ENCODE data around the gene RBM17.
A peak's percentile ranks its signal among the peaks of the same experiment; 100 is the strongest.

RBM17 gene

DNA sequence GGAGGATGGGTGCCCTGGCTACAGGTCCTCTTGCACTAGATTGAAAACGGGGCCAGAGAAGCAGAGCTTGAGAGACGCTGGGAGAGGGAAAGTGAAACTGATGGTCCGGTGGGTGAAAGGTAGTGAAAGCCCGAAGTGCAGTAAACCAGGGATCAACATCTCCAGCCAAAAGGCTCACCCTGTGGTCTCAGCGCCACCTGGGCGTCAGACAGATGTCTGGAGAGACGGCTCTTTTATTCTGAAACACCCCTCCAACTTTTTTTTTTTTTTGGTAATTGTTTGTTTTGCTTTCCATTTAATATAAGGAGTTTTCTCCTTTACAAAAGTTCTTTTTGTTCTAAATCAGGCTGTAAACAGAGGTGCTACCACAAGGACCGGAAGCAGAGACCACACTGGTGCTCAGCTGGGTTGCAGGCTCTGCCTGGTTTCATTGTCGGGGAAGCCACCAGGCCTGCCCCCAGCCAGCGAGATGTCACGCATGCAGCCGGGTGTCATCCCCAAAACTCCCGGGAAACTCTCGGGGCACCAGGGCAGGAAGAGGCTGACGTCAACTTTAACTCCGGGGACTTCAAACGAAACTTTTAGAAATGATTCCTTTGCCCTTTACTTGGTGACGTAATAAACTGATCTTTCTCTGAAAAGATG is 37.9 kb upstream of the RBM17 start:
- H3K27ac ChIP-seq (ENCODE audit: insufficient read depth in 1 of 2, low read depth in 1 of 2, low read length in 2 of 2, poor library complexity in 1 of 2, severe bottlenecking in 2 of 2): peak overlapping the region; percentile 42 to 71
- H3K36me3 ChIP-seq (ENCODE audit: control insufficient read depth in 4 of 4, insufficient read depth in 4 of 4, low read length in 3 of 4): no peaks in the 10 kb centered on the region
- H3K4me1 ChIP-seq (ENCODE audit: control extremely low read depth in 1 of 4, control insufficient read depth in 4 of 4, insufficient read depth in 4 of 4, low read length in 3 of 4): peaks cover 24 to 61% (median 55%) of the 10 kb centered on the region in 4 experiments
- no peaks in the 10 kb centered on the region for H3K27me3 ChIP-seq (replicated peaks in 2 of 5; ENCODE audit: control insufficient read depth in 4 of 5, insufficient read depth in 5 of 5, low read length in 4 of 5)
- 0% methylated on average over 11 of the region's 18 CpGs for WGBS (ENCODE audit: insufficient coverage)
- CTCF ChIA-PET: interaction anchor here (0.6 to 8.6 kb wide), 9 partner anchors 13 to 36 kb away, joined by 3 to 77 read pairs (median 4); no protein-coding TSS in a partner anchor
- H3K4me3 ChIP-seq (ENCODE audit: control insufficient read depth in 1 of 7, extremely low read depth in 1 of 7, insufficient read depth in 4 of 7, low read depth in 2 of 7, low read length in 6 of 7): peak overlapping the region; percentile 27 to 81 (median 55)
- peak; percentile 84 to 97 (median 97) for DNase-seq
- H3K9me3 ChIP-seq (ENCODE audit: control extremely low read depth in 1 of 5, control insufficient read depth in 4 of 5, insufficient read depth in 2 of 5, low read depth in 1 of 5, low read length in 4 of 5): no peaks in the 10 kb centered on the region
- POLR2A ChIA-PET: interaction anchor here (0.6 to 1.7 kb wide), 5 partner anchors 11 to 224 kb away, joined by 3 to 5 read pairs (median 3); partner anchors contain the start of gene IL2RA

DNA sequence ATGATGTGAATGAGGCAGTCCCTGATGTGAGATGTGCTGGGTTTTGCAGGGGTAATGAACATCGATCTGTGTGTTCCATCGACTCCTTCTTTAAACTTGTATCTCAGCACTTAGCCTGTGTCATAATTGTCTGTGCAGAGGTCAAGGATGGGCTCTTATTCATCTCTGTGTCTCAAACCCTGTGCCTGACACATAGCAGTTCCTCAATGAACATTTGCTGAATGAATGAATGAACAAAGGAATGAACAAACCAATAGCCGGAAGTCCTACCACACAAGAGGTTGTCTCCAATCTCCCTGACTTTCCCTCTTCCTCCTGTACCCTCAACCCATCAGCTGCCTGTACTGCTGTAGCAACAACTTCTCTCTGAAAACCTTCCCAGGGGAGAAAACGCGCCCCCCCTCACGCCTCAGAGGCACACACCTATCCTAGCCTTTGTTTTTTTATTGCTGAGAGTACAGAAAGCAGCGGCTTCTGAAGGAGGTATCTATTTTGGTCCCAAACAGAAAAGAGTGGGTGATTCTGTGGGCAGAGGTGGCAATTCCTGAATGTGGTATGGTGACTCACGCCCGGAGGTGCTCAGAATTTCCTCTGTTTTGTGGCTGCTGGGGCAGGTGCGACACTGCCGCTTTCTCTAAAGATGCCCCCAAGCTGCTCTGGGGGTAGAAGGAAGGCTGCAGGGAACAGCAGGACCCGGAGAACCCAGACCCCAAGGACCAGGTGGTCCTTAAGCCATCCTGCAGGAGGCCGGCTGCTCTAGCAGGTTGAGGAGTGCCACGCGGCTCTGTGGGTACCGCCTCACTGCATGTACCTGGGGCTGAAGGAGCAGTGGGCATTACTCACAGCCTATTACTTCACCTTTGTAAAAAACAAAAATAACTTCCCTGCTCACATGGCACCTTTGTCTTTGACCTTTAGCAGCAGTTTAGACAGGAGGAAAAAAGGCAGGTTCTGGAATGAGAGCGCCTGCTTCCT is 36.3 kb upstream of the RBM17 start:
- H3K27me3 ChIP-seq (replicated peaks in 2 of 5; ENCODE audit: control insufficient read depth in 4 of 5, insufficient read depth in 5 of 5, low read length in 4 of 5): peaks cover 0 to 5% (median 0%) of the 10 kb centered on the region in 5 experiments
- no peaks in the 10 kb centered on the region for H3K9me3 ChIP-seq (ENCODE audit: control extremely low read depth in 1 of 5, control insufficient read depth in 4 of 5, insufficient read depth in 2 of 5, low read depth in 1 of 5, low read length in 4 of 5)
- 32% methylated on average over 9 of the region's 17 CpGs for WGBS (ENCODE audit: insufficient coverage)
- ChIA-PET CTCF (interaction anchor here (1.1 to 8.6 kb wide), 6 partner anchors 11 to 75 kb away, joined by 3 to 77 read pairs (median 25); partner anchors contain the start of gene IL15RA), POLR2A (interaction anchor here (1.7 kb wide), 1 partner anchor 16 kb away, joined by 5 read pairs; no protein-coding TSS in a partner anchor)
- no peak overlapping the region for H3K27ac ChIP-seq (ENCODE audit: insufficient read depth in 1 of 2, low read depth in 1 of 2, low read length in 2 of 2, poor library complexity in 1 of 2, severe bottlenecking in 2 of 2)
- DNase-seq: peak; percentile 61 to 92 (median 88)
- no peaks in the 10 kb centered on the region for H3K36me3 ChIP-seq (ENCODE audit: control insufficient read depth in 4 of 4, insufficient read depth in 4 of 4, low read length in 3 of 4)
- H3K4me3 ChIP-seq (ENCODE audit: control insufficient read depth in 1 of 7, extremely low read depth in 1 of 7, insufficient read depth in 4 of 7, low read depth in 2 of 7, low read length in 6 of 7): peak overlapping the region in 4 of 7 experiments; percentile 19 to 54 (median 35)
- H3K4me1 ChIP-seq (ENCODE audit: control extremely low read depth in 1 of 4, control insufficient read depth in 4 of 4, insufficient read depth in 4 of 4, low read length in 3 of 4): peaks cover 19 to 49% (median 44%) of the 10 kb centered on the region in 4 experiments

DNA sequence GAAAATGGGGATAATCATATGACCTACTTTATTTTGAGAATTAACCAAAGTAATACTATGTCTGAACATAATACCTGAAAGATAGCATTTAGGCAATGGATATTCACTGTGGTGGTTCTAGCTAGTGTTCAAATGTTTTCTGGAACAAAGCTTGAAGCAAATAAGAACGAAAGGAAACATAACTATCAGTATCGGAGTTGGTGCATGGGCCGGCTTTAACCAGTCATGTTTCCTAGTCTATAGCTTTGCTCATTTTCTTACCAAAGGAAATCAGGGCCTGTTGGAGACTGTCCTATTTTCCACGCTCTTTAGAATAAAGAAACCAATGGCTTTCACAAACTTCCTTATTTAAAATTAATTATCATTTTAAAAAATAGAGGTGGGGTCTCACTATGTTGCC is 35.5 kb upstream of the RBM17 start:
- CTCF ChIA-PET: interaction anchor here (1.1 to 8.6 kb wide), 7 partner anchors 9 to 76 kb away, joined by 3 to 77 read pairs (median 3); partner anchors contain the start of genes IL15RA and IL2RA
- Histone ChIP-seq H3K9me3 (ENCODE audit: control extremely low read depth in 1 of 5, control insufficient read depth in 4 of 5, insufficient read depth in 2 of 5, low read depth in 1 of 5, low read length in 4 of 5) (no peaks in the 10 kb centered on the region), H3K27me3 (replicated peaks in 2 of 5; ENCODE audit: control insufficient read depth in 4 of 5, insufficient read depth in 5 of 5, low read length in 4 of 5) (peaks cover 0 to 5% (median 0%) of the 10 kb centered on the region in 5 experiments), H3K4me1 (ENCODE audit: control extremely low read depth in 1 of 4, control insufficient read depth in 4 of 4, insufficient read depth in 4 of 4, low read length in 3 of 4) (peaks cover 19 to 49% (median 44%) of the 10 kb centered on the region in 4 experiments), H3K36me3 (ENCODE audit: control insufficient read depth in 4 of 4, insufficient read depth in 4 of 4, low read length in 3 of 4) (no peaks in the 10 kb centered on the region), H3K27ac (ENCODE audit: insufficient read depth in 1 of 2, low read depth in 1 of 2, low read length in 2 of 2, poor library complexity in 1 of 2, severe bottlenecking in 2 of 2) (no peak overlapping the region), H3K4me3 (ENCODE audit: control insufficient read depth in 1 of 7, extremely low read depth in 1 of 7, insufficient read depth in 4 of 7, low read depth in 2 of 7, low read length in 6 of 7) (peak overlapping the region in 2 of 7 experiments; percentile 31 to 34)
- 89% methylated on average over 3 of the region's 4 CpGs for WGBS (ENCODE audit: insufficient coverage)
- POLR2A ChIA-PET: no interaction called here
- DNase-seq: no peak

DNA sequence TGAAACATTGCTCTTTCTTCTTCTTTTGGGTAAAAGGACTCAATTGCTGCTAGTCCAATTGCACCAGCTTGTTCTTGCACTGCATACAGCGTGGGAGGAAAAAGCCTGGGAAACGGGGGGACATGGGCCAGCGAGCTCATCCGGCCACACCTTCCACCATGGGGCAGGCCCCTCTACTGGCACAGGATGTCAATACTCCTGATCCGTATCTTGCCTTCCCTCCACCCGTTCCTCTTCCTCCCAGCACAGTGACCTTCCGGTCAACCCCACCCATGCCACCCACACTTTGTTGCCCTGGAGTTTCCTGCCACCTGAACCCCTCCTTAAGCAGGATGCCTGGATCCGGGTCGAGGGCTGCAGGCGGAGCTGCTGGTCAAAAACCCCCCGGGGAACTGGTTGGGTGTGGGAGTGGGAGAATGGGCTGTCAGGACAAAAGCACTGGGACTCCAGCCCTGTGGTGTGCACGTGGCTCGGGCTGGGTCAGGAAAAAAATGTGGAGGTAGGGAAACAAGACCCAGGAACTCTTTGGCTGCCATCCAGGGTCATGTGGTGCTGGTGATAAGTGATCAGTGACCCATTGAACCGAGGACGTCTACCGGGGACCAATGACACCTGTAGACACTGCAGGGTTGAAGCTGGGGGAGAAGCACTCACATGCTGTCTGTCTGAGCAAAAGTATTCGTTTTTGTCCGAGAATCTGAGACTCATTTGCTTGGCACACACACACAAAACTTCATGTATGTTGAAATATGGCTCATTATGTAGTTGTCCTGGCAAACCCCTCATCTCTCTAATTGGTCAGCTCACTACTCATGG is 34.8 kb upstream of the RBM17 start:
- Histone ChIP-seq H3K27ac (ENCODE audit: insufficient read depth in 1 of 2, low read depth in 1 of 2, low read length in 2 of 2, poor library complexity in 1 of 2, severe bottlenecking in 2 of 2) (no peak overlapping the region), H3K4me3 (ENCODE audit: control insufficient read depth in 1 of 7, extremely low read depth in 1 of 7, insufficient read depth in 4 of 7, low read depth in 2 of 7, low read length in 6 of 7) (peak overlapping the region in 3 of 7 experiments; percentile 16 to 34 (median 31)), H3K36me3 (ENCODE audit: control insufficient read depth in 4 of 4, insufficient read depth in 4 of 4, low read length in 3 of 4) (no peaks in the 10 kb centered on the region), H3K9me3 (ENCODE audit: control extremely low read depth in 1 of 5, control insufficient read depth in 4 of 5, insufficient read depth in 2 of 5, low read depth in 1 of 5, low read length in 4 of 5) (no peaks in the 10 kb centered on the region), H3K27me3 (replicated peaks in 2 of 5; ENCODE audit: control insufficient read depth in 4 of 5, insufficient read depth in 5 of 5, low read length in 4 of 5) (peaks cover 0 to 5% (median 0%) of the 10 kb centered on the region in 5 experiments), H3K4me1 (ENCODE audit: control extremely low read depth in 1 of 4, control insufficient read depth in 4 of 4, insufficient read depth in 4 of 4, low read length in 3 of 4) (peaks cover 19 to 50% (median 44%) of the 10 kb centered on the region in 4 experiments)
- WGBS (ENCODE audit: insufficient coverage): 8% methylated on average over 10 of the region's 18 CpGs
- DNase-seq: peak in 1 of 3 donors; percentile 28
- CTCF ChIA-PET: interaction anchor here (1.1 to 8.6 kb wide), 7 partner anchors 8 to 77 kb away, joined by 3 to 77 read pairs (median 3); partner anchors contain the start of genes IL15RA and IL2RA
- POLR2A ChIA-PET: no interaction called here

DNA sequence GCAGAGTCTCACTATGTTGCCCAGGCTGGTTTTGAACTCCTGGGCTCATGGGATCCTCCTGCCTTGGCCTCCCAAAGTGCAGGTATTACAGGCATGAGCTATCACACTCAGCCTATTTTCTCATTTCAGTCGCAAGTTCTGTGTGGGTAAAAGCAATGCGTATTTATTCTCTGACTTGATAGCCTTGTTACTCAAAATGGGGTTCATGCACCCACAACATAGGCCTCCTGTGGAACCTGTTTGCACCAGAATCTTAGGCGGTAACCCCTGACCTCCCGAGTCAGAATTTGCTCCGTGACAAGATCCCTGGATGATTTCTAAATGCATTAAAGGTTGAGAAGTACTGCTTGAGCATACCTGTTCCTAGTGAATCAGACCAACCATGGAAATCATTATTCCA is 34.0 kb upstream of the RBM17 start:
- H3K9me3 ChIP-seq (ENCODE audit: control extremely low read depth in 1 of 5, control insufficient read depth in 4 of 5, insufficient read depth in 2 of 5, low read depth in 1 of 5, low read length in 4 of 5): no peaks in the 10 kb centered on the region
- WGBS (ENCODE audit: insufficient coverage): 100% methylated on average over 5 of the region's 5 CpGs
- ChIA-PET CTCF (interaction anchor here (1.5 to 8.6 kb wide), 3 partner anchors 8 to 32 kb away, joined by 3 to 70 read pairs (median 47); partner anchors contain the start of gene IL2RA), POLR2A (no interaction called here)
- H3K27me3 ChIP-seq (replicated peaks in 2 of 5; ENCODE audit: control insufficient read depth in 4 of 5, insufficient read depth in 5 of 5, low read length in 4 of 5): peaks cover 0 to 5% (median 0%) of the 10 kb centered on the region in 5 experiments
- no peak overlapping the region for H3K4me3 ChIP-seq (ENCODE audit: control insufficient read depth in 1 of 7, extremely low read depth in 1 of 7, insufficient read depth in 4 of 7, low read depth in 2 of 7, low read length in 6 of 7)
- peaks cover 15 to 50% (median 40%) of the 10 kb centered on the region in 4 experiments for H3K4me1 ChIP-seq (ENCODE audit: control extremely low read depth in 1 of 4, control insufficient read depth in 4 of 4, insufficient read depth in 4 of 4, low read length in 3 of 4)
- no peaks in the 10 kb centered on the region for H3K36me3 ChIP-seq (ENCODE audit: control insufficient read depth in 4 of 4, insufficient read depth in 4 of 4, low read length in 3 of 4)
- no peak overlapping the region for H3K27ac ChIP-seq (ENCODE audit: insufficient read depth in 1 of 2, low read depth in 1 of 2, low read length in 2 of 2, poor library complexity in 1 of 2, severe bottlenecking in 2 of 2)
- DNase-seq: no peak

- POLR2A ChIA-PET: no interaction called here
- Histone ChIP-seq H3K4me1 (ENCODE audit: control extremely low read depth in 1 of 4, control insufficient read depth in 4 of 4, insufficient read depth in 4 of 4, low read length in 3 of 4) (peaks cover 12 to 52% (median 40%) of the 10 kb centered on the region in 4 experiments), H3K27ac (ENCODE audit: insufficient read depth in 1 of 2, low read depth in 1 of 2, low read length in 2 of 2, poor library complexity in 1 of 2, severe bottlenecking in 2 of 2) (no peak overlapping the region), H3K27me3 (replicated peaks in 2 of 5; ENCODE audit: control insufficient read depth in 4 of 5, insufficient read depth in 5 of 5, low read length in 4 of 5) (peaks cover 0 to 5% (median 0%) of the 10 kb centered on the region in 5 experiments), H3K36me3 (ENCODE audit: control insufficient read depth in 4 of 4, insufficient read depth in 4 of 4, low read length in 3 of 4) (no peaks in the 10 kb centered on the region), H3K9me3 (ENCODE audit: control extremely low read depth in 1 of 5, control insufficient read depth in 4 of 5, insufficient read depth in 2 of 5, low read depth in 1 of 5, low read length in 4 of 5) (no peaks in the 10 kb centered on the region), H3K4me3 (ENCODE audit: control insufficient read depth in 1 of 7, extremely low read depth in 1 of 7, insufficient read depth in 4 of 7, low read depth in 2 of 7, low read length in 6 of 7) (no peak overlapping the region)
- CTCF ChIA-PET: interaction anchor here (1.1 to 3.5 kb wide), 2 partner anchors 12 to 31 kb away, joined by 5 to 15 read pairs; no protein-coding TSS in a partner anchor
- 83% methylated on average over 2 of the region's 4 CpGs for WGBS (ENCODE audit: insufficient coverage)
- DNase-seq: no peak
These were observed 32.9 kb upstream of the RBM17 start for GRCh38 chr10:6055929-6056328.

Data from common myeloid progenitor, CD34-positive (primary cell).